GM23338 (cell line): Measurements from ENCODE around the gene GDPD4. TPM values are rescaled to one million over a fixed set of nuclear protein-coding genes. Genes with fewer than 3 reads are reported as not detected.

ENCODE experiments used
- ATAC-seq: fragments of 200-7000 bp; cut with Tn5 transposase; 3 replicates; pipeline ENCODE4 v1.9.1; 2020
- DNase-seq: peaks from one replicate; pipeline ENCODE4 v3.0.0-alpha.2; 2015; ENCODE audit warnings: low spot score
- H2AFZ ChIP-seq: fragments of 200-600 bp; sonication (generic); 2 replicates; pipeline ENCODE4 v1.8.0; 2016; ENCODE audit warnings: antibody characterized with exemption, mild to moderate bottlenecking, moderate library complexity
- H3F3A ChIP-seq: fragments of 200-600 bp; sonication (generic); replicated peaks from 2 replicates; pipeline ENCODE4 v1.8.0; 2017; ENCODE audit warnings: antibody characterized with exemption, mixed run types, low read depth
- H3K27ac ChIP-seq: fragments of 200-600 bp; sonication (generic); 2 replicates; pipeline ENCODE4 v1.6.1; 2016; ENCODE audit warnings: low read depth
- H3K27me3 ChIP-seq: fragments of 200-600 bp; sonication (generic); 2 replicates; pipeline ENCODE4 v1.8.0; 2016; ENCODE audit warnings: mild to moderate bottlenecking, mixed run types, moderate library complexity; ENCODE audit not compliant: insufficient read depth
- H3K36me3 ChIP-seq: fragments of 200-600 bp; sonication (generic); 2 replicates; pipeline ENCODE4 v1.8.0; 2016; ENCODE audit warnings: mild to moderate bottlenecking; ENCODE audit not compliant: insufficient read depth
- H3K4me1 ChIP-seq: fragments of 200-600 bp; sonication (generic); 2 replicates; pipeline ENCODE4 v1.8.0; 2016; ENCODE audit warnings: mild to moderate bottlenecking, moderate library complexity; ENCODE audit not compliant: insufficient read depth
- H3K4me2 ChIP-seq: fragments of 200-600 bp; sonication (generic); 2 replicates; pipeline ENCODE4 v1.7.1; 2017; ENCODE audit warnings: mixed run types
- H3K4me3 ChIP-seq: fragments of 200-600 bp; sonication (generic); 2 replicates; pipeline ENCODE4 v1.6.1; 2016; ENCODE audit warnings: mixed run types
- H3K79me2 ChIP-seq: fragments of 200-600 bp; sonication (generic); replicated peaks from 2 replicates; pipeline ENCODE4 v1.8.0; 2017; ENCODE audit warnings: mild to moderate bottlenecking; ENCODE audit not compliant: insufficient read depth
- H3K9me2 ChIP-seq: fragments of 200-600 bp; sonication (generic); 2 replicates; pipeline ENCODE4 v1.8.0; 2017; ENCODE audit not compliant: insufficient read depth
- H4K20me1 ChIP-seq: fragments of 200-600 bp; sonication (generic); replicated peaks from 2 replicates; pipeline ENCODE4 v1.8.0; 2017; ENCODE audit warnings: mild to moderate bottlenecking; ENCODE audit not compliant: insufficient read depth
- H3K27ac Mint-ChIP-seq: 2 replicates; pipeline ENCODE4 v1.8.0; 2020; ENCODE audit warnings: inconsistent platforms, mild to moderate bottlenecking, moderate library complexity, mixed read lengths
- H3K27me3 Mint-ChIP-seq: 3 replicates; pipeline ENCODE4 v1.8.0; 2022; ENCODE audit warnings: low read depth, mild to moderate bottlenecking, moderate library complexity, mixed read lengths, inconsistent platforms; ENCODE audit not compliant: insufficient read depth, poor library complexity
- H3K36me3 Mint-ChIP-seq: 3 replicates; pipeline ENCODE4 v1.8.0; 2021; ENCODE audit warnings: low read depth, mild to moderate bottlenecking, inconsistent platforms, moderate library complexity, mixed read lengths
- H3K4me1 Mint-ChIP-seq: 3 replicates; pipeline ENCODE4 v1.8.0; 2020; ENCODE audit warnings: mild to moderate bottlenecking, inconsistent platforms, mixed read lengths
- H3K4me3 Mint-ChIP-seq: 3 replicates; pipeline ENCODE4 v1.8.0; 2021; ENCODE audit warnings: moderate library complexity, mild to moderate bottlenecking, inconsistent platforms, mixed read lengths
- H3K9me3 Mint-ChIP-seq: 3 replicates; pipeline ENCODE4 v1.8.0; 2020; ENCODE audit warnings: moderate library complexity, mild to moderate bottlenecking, inconsistent platforms, mixed read lengths
- CREB1 ChIP-seq: fragments of 250-450 bp; sonication (Bioruptor Pico); IDR thresholded peaks from 2 replicates; pipeline ENCODE4 v1.5.0; 2020; ENCODE audit warnings: low read depth, mild to moderate bottlenecking, moderate library complexity
- CTCF ChIP-seq, 2 experiments: fragments of 200-600 bp in 1 of 2; sonication (generic) in 1 of 2; conservative IDR thresholded peaks; 2 replicates each; pipeline versions ENCODE4 v1.5.1 to v1.6.1; 2016 to 2017; ENCODE audit warnings: antibody characterized with exemption in 2 of 2, low read depth in 2 of 2, mild to moderate bottlenecking in 2 of 2, moderate library complexity in 1 of 2
- EZH2 ChIP-seq: fragments of 200-600 bp; sonication (generic); IDR thresholded peaks from one replicate; pipeline ENCODE4 v1.8.0; 2017; ENCODE audit warnings: antibody characterized with exemption, mild to moderate bottlenecking, low read depth; ENCODE audit not compliant: unreplicated experiment
- EZH2phosphoT487 ChIP-seq: fragments of 200-600 bp; sonication (generic); IDR thresholded peaks from one replicate; pipeline ENCODE4 v1.8.1; 2018; ENCODE audit warnings: antibody characterized with exemption; ENCODE audit not compliant: unreplicated experiment
- JUNB ChIP-seq: IDR thresholded peaks from one replicate; pipeline ENCODE4 v1.6.1; 2016; ENCODE audit warnings: antibody characterized with exemption; ENCODE audit not compliant: unreplicated experiment
- NANOG ChIP-seq: IDR thresholded peaks from 2 replicates; pipeline ENCODE4 v1.6.1; 2016; ENCODE audit warnings: antibody characterized with exemption, borderline replicate concordance
- REST ChIP-seq: IDR thresholded peaks from one replicate; pipeline ENCODE4 v1.6.1; 2018; ENCODE audit warnings: antibody characterized with exemption; ENCODE audit not compliant: unreplicated experiment
- STAT1 ChIP-seq: IDR thresholded peaks from one replicate; pipeline ENCODE4 v1.6.1; 2016; ENCODE audit warnings: antibody characterized with exemption; ENCODE audit not compliant: unreplicated experiment
- ZNF114 ChIP-seq: fragments of 250-450 bp; sonication (Bioruptor Pico); IDR thresholded peaks from 2 replicates; pipeline ENCODE4 v1.5.0; 2020; ENCODE audit warnings: mild to moderate bottlenecking, moderate library complexity
- ZNF331 ChIP-seq: fragments of 250-450 bp; sonication (Bioruptor Pico); IDR thresholded peaks from 2 replicates; pipeline ENCODE4 v1.5.0; 2020; ENCODE audit warnings: low read depth, mild to moderate bottlenecking, moderate library complexity
- polyA plus RNA-seq: library from polyadenylated mRNA; unstranded; fragments of >200 nt; fragmentation: Nextera tagmentation; extraction: Ambion mirVana; gene quantifications from 2 replicates; pipeline ENCODE4 v1.2.1, GENCODE V29; 2016
- total RNA-seq: library from RNA; depleted of rRNA; stranded (reverse); fragments of >200 nt; shearing (Covaris generic); gene quantifications from 2 replicates; pipeline ENCODE4 v1.2.3, GENCODE V29; 2014
- TF ChIP-seq, protein P1 (sequence below): IDR thresholded peaks from 2 replicates; pipeline ENCODE4 v1.6.1; 2016; ENCODE audit warnings: antibody characterized with exemption

The GDPD4 gene
- total and polyA plus RNA-seq, 2 experiments from 2014 or later = not detected

DNA sequence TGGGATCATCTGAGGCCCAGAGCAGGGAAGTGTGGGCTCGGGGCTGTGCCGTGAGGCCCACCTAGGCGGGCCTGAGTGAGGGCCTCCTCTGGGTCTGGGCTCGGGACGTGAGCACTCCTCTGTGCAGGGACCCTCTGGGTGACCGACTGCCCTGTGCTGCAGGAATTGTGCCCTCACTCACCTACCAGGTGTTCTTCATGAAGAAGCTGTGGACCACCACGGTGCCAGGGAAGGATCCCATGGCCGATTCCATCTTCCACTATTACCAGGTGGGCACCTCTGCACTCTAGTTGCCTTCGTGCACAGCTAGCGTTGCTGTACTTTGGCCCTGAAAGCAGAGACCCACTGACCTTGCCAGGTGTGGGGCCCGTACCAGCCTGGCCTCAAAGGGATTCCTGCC lies 93.0 kb downstream of the GDPD4 start:
- H3F3A ChIP-seq = no peaks in the 10 kb centered on the region
- H3K79me2 ChIP-seq = no peaks in the 10 kb centered on the region

DNA sequence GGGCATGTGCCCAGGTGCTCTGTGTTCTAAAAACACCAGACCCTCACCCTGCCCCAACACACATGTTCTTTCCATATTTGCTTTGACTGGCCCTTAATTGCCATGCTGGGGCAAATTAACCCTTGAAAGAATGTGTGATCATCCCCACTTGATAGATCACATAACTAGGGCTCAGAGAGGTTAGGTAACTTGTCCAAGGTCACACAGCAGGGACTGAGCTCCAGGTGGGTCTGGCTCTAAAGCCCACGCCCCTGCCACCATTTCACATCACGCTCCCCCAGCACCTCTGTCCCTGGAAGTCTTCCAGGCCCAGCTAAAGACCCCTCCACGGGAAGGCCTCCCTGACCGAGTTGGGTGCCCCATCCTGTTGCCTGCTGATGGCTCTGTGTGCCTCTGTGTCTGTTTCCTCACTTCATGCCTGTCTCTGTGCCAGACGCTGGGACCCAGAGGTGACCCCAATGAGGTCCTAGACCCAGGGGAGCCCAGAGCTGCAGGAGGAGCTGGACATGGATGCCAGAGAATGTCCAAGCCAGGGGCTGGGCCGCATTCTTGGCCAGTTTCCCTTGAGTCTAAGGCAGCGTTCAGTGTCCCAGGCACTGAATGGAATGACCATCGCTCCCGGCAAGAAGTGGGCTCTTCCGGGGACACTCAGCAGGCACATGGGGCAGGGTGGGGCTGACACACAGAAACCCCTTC lies 93.7 kb downstream of the GDPD4 start:
- Mint-ChIP-seq H3K36me3 (no peaks in the 10 kb centered on the region), H3K4me1 (peaks cover 3% of the 10 kb centered on the region; the same call in 1 of the 3 replicates), H3K9me3 (no peaks in the 10 kb centered on the region; the same call in 2 of the 3 replicates), H3K4me3 (no peak overlapping the region), H3K27ac (no peak overlapping the region), H3K27me3 (peaks cover 10% of the 10 kb centered on the region)
- no peak for DNase-seq
- Histone ChIP-seq H2AFZ (no peak overlapping the region), H3K79me2 (no peaks in the 10 kb centered on the region), H4K20me1 (no peaks in the 10 kb centered on the region), H3K9me2 (no peaks in the 10 kb centered on the region), H3K27ac (no peak overlapping the region), H3K4me3 (no peak overlapping the region), H3K4me1 (no peaks in the 10 kb centered on the region), H3K36me3 (no peaks in the 10 kb centered on the region), H3K27me3 (no peaks in the 10 kb centered on the region), H3K4me2 (no peak overlapping the region), H3F3A (no peaks in the 10 kb centered on the region)
- no peak for ATAC-seq
- TF ChIP-seq, protein P1, sequence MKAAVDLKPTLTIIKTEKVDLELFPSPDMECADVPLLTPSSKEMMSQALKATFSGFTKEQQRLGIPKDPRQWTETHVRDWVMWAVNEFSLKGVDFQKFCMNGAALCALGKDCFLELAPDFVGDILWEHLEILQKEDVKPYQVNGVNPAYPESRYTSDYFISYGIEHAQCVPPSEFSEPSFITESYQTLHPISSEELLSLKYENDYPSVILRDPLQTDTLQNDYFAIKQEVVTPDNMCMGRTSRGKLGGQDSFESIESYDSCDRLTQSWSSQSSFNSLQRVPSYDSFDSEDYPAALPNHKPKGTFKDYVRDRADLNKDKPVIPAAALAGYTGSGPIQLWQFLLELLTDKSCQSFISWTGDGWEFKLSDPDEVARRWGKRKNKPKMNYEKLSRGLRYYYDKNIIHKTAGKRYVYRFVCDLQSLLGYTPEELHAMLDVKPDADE = no peak
- TF ChIP-seq JUNB = no peak
- no peak for TF ChIP-seq STAT1
- no peak for TF ChIP-seq EZH2phosphoT487
- TF ChIP-seq NANOG = no peak
- TF ChIP-seq CREB1 (CRISPR knock-in tag) = no peak
- TF ChIP-seq ZNF331 = no peak
- no peak for TF ChIP-seq REST
- no peak for TF ChIP-seq ZNF114 (CRISPR knock-in tag)
- TF ChIP-seq EZH2 = no peak
- no peak for TF ChIP-seq CTCF (conservative IDR thresholded peaks at IDR 0.05; ENCODE audit: low read depth in 2 of 2)

More for the DNA sequence above, 93.0 kb downstream of the GDPD4 start:
- H4K20me1 ChIP-seq = no peaks in the 10 kb centered on the region
- ATAC-seq = no peak
- no peaks in the 10 kb centered on the region for H3K36me3 ChIP-seq
- H3K27me3 Mint-ChIP-seq = peaks cover 8% of the 10 kb centered on the region
- no peaks in the 10 kb centered on the region for H3K9me2 ChIP-seq
- H3K4me1 Mint-ChIP-seq = peaks cover 3% of the 10 kb centered on the region; the same call in 1 of the 3 replicates
- H3K27ac Mint-ChIP-seq = no peak overlapping the region
- H3K27ac ChIP-seq = no peak overlapping the region
- no peak for DNase-seq
- H3K4me2 ChIP-seq = no peak overlapping the region
- no peaks in the 10 kb centered on the region for H3K4me1 ChIP-seq
- H3K4me3 ChIP-seq = no peak overlapping the region
- H3K36me3 Mint-ChIP-seq = no peaks in the 10 kb centered on the region; the same call in 2 of the 3 replicates
- no peaks in the 10 kb centered on the region; the same call in 1 of the 3 replicates for H3K9me3 Mint-ChIP-seq
- no peak overlapping the region for H3K4me3 Mint-ChIP-seq
- no peaks in the 10 kb centered on the region for H3K27me3 ChIP-seq
- no peak for TF ChIP-seq STAT1
- no peak overlapping the region for H2AFZ ChIP-seq
